ENCODE measurements around the gene DNAJC15. TPM values are rescaled to one million over a fixed set of nuclear protein-coding genes. Genes with fewer than 3 reads are reported as not detected.
"Not testable (repeated sequence)": the region's sequence is repeated elsewhere in the genome, so short reads cannot be mapped to it uniquely, and the experiment has no call there.

Gene DNAJC15
- total and polyA plus RNA-seq, 5 donors from 2014 or later, result 12.6 to 36.5 (median 22.5) TPM

DNA sequence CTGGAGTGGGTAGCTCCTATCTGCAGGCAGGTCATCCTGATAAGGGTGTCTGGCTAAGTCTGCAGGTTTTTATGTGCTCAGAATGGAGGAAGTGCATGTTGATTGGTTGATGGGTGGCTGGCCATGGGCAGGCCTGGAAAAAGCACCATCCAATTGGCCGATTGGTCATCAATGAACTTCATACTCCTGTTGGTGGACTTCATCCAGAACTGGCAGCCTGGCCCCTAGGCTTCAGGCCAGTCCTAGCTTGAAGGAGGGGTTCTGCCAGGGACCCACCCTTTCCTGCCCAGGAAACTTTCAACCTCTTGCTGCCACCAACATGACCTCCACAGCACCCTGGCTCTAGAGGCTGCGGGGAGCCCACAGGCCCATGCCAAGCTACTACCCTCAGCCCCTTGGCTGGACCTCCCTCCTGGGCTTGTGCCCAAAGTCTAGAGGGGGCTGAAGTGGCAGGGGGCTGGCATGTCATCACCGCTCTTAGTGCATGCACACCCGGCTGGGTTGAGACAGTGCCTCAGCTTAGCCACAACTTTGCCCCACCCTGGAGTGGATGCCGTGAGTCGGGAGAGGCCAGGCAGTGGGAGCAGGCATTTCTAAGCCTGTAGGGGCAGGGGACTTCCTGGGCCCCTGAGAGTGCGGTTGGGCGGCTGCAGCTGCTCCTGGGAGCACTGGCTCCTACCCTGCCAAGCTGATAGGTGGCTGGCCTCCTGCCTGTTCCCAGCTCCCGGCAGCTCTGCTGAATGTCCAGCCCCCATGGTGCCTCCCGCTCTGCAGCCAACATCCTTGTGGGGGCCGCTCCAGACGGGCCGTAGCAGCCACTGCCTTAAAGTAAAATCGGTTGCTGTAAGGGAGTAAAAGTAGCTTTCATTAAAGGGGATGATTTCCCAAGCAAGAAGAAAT is 13.2 kb downstream of the DNAJC15 start:
- Mint-ChIP-seq H3K9me3 (peaks cover 0 to 2% (median 0%) of the 10 kb centered on the region in 7 donors), H3K4me1 (peaks cover 3 to 45% (median 32%) of the 10 kb centered on the region in 4 donors), H3K36me3 (peaks cover 38% of the 10 kb centered on the region), H3K27me3 (no peaks in the 10 kb centered on the region), H3K27ac (peak overlapping the region in 1 of 3 donors; percentile 74), H3K4me3 (no peak overlapping the region)
- ATAC-seq (ENCODE audit: low read depth in 2 of 2), result no peak
- H3K9me3 ChIP-seq (ENCODE audit: control insufficient read depth in 2 of 2, low read length in 2 of 2), result no peaks in the 10 kb centered on the region
- no peak overlapping the region for H3K4me3 ChIP-seq (ENCODE audit: low read depth, low read length)
- H3K27ac ChIP-seq (ENCODE audit: insufficient read depth, low read length, poor library complexity, severe bottlenecking), result no peak overlapping the region
- peaks cover 5% of the 10 kb centered on the region for H3K4me1 ChIP-seq (ENCODE audit: control insufficient read depth, insufficient read depth, low read length, poor library complexity, severe bottlenecking)
- peaks cover 3% of the 10 kb centered on the region for H3K36me3 ChIP-seq (ENCODE audit: control insufficient read depth, insufficient read depth, low read length)
- no peaks in the 10 kb centered on the region for H3K27me3 ChIP-seq (ENCODE audit: control insufficient read depth, insufficient read depth, low read length)
- no peak for DNase-seq

DNA sequence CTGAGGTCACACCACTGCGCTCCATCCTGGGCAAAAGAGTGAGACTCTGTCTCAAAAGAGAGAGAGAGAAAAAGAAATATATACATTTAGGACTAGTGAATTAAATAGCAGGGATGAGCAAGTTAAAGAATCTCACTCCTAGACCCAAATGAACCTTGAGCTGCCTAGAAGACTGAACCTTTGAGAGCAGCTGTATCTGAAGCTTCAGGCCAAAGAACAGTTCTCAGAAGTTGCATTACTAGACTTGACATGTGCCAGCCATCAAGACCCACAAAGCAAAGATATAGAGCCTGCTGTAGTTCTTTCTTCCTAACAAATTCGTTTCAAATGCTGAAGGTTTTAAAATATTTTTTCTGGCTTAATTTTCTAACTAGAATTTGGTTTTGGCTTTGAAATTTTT is 16.6 kb downstream of the DNAJC15 start:
- H3K27ac ChIP-seq (ENCODE audit: insufficient read depth, low read length, poor library complexity, severe bottlenecking), result no peak overlapping the region
- H3K4me3 ChIP-seq (ENCODE audit: low read depth, low read length), result no peak overlapping the region
- H3K36me3 ChIP-seq (ENCODE audit: control insufficient read depth, insufficient read depth, low read length), result peaks cover 3% of the 10 kb centered on the region
- ATAC-seq (ENCODE audit: low read depth in 2 of 2), result no peak
- H3K27me3 Mint-ChIP-seq, result no peaks in the 10 kb centered on the region
- H3K9me3 Mint-ChIP-seq, result no peaks in the 10 kb centered on the region
- DNase-seq, result no peak
- H3K4me1 ChIP-seq (ENCODE audit: control insufficient read depth, insufficient read depth, low read length, poor library complexity, severe bottlenecking), result peaks cover 5% of the 10 kb centered on the region
- H3K36me3 Mint-ChIP-seq, result peaks cover 18% of the 10 kb centered on the region
- H3K4me3 Mint-ChIP-seq, result no peak overlapping the region
- peak overlapping the region in 1 of 3 donors; percentile 75 for H3K27ac Mint-ChIP-seq
- H3K27me3 ChIP-seq (ENCODE audit: control insufficient read depth, insufficient read depth, low read length), result no peaks in the 10 kb centered on the region
- no peaks in the 10 kb centered on the region for H3K9me3 ChIP-seq (ENCODE audit: control insufficient read depth in 2 of 2, low read length in 2 of 2)
- peaks cover 16 to 54% (median 41%) of the 10 kb centered on the region in 4 donors for H3K4me1 Mint-ChIP-seq

- not testable (repeated sequence) for H3K27ac ChIP-seq (ENCODE audit: insufficient read depth, low read length, poor library complexity, severe bottlenecking); H3K4me3 Mint-ChIP-seq; H3K9me3 ChIP-seq (ENCODE audit: control insufficient read depth in 2 of 2, low read length in 2 of 2); H3K4me3 ChIP-seq (ENCODE audit: low read depth, low read length); H3K27me3 ChIP-seq (ENCODE audit: control insufficient read depth, insufficient read depth, low read length); H3K9me3 Mint-ChIP-seq; H3K4me1 ChIP-seq (ENCODE audit: control insufficient read depth, insufficient read depth, low read length, poor library complexity, severe bottlenecking); H3K27ac Mint-ChIP-seq; DNase-seq; H3K36me3 ChIP-seq (ENCODE audit: control insufficient read depth, insufficient read depth, low read length); ATAC-seq (ENCODE audit: low read depth in 2 of 2); H3K27me3 Mint-ChIP-seq
- H3K36me3 Mint-ChIP-seq, result peaks cover 16% of the 10 kb centered on the region
- H3K4me1 Mint-ChIP-seq, result peaks cover 19 to 58% (median 43%) of the 10 kb centered on the region in 4 donors
Measured at GRCh38 chr13:43040581-43041368, 17.4 kb downstream of the DNAJC15 start.

GRCh38 chr13:43041369-43041921 is 18.1 kb downstream of the DNAJC15 start:
- Histone ChIP-seq H3K27ac (ENCODE audit: insufficient read depth, low read length, poor library complexity, severe bottlenecking) (no peak overlapping the region), H3K27me3 (ENCODE audit: control insufficient read depth, insufficient read depth, low read length) (no peaks in the 10 kb centered on the region), H3K4me3 (ENCODE audit: low read depth, low read length) (no peak overlapping the region), H3K36me3 (ENCODE audit: control insufficient read depth, insufficient read depth, low read length) (peaks cover 3% of the 10 kb centered on the region), H3K4me1 (ENCODE audit: control insufficient read depth, insufficient read depth, low read length, poor library complexity, severe bottlenecking) (peaks cover 11% of the 10 kb centered on the region), H3K9me3 (ENCODE audit: control insufficient read depth in 2 of 2, low read length in 2 of 2) (no peaks in the 10 kb centered on the region)
- H3K9me3 Mint-ChIP-seq, result no peaks in the 10 kb centered on the region
- H3K4me3 Mint-ChIP-seq, result no peak overlapping the region
- ATAC-seq (ENCODE audit: low read depth in 2 of 2) (no peak), DNase-seq (no peak)
- H3K4me1 Mint-ChIP-seq, result peaks cover 19 to 61% (median 48%) of the 10 kb centered on the region in 4 donors
- H3K27ac Mint-ChIP-seq, result peak overlapping the region in 1 of 3 donors; percentile 24
- no peaks in the 10 kb centered on the region for H3K27me3 Mint-ChIP-seq
- peaks cover 19% of the 10 kb centered on the region for H3K36me3 Mint-ChIP-seq

DNA sequence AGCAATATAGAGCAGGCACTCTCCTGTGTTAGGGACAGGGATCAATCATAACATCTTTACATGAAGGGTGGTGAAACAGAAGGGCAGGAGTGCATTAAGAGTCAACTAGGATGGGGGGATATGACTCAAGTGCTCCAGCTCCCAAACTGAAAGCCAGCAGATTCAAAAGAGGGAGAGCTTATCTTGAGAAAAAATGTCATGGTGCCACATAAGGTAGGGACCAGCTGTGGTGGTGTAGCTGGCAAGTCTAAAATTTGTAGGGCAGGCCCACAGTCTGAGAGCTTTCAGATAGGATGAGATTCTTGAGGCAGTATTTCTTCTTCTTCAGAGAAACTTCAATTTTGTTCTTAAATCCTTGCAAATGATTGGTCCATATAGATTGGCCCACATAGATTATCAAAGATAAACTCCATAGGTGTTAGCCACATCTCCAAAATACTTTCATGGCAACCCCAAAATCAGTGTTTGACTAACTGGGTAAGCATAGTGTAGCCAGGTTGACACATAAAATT is 19.1 kb downstream of the DNAJC15 start:
- no peak for DNase-seq
- peaks cover 0 to 2% (median 0%) of the 10 kb centered on the region in 7 donors for H3K9me3 Mint-ChIP-seq
- no peak overlapping the region for H3K27ac ChIP-seq (ENCODE audit: insufficient read depth, low read length, poor library complexity, severe bottlenecking)

GRCh38 chr13:43044720-43045301 is 21.4 kb downstream of the DNAJC15 start:
- Histone ChIP-seq H3K27me3 (ENCODE audit: control insufficient read depth, insufficient read depth, low read length) (no peaks in the 10 kb centered on the region), H3K4me1 (ENCODE audit: control insufficient read depth, insufficient read depth, low read length, poor library complexity, severe bottlenecking) (peaks cover 11% of the 10 kb centered on the region), H3K27ac (ENCODE audit: insufficient read depth, low read length, poor library complexity, severe bottlenecking) (no peak overlapping the region), H3K9me3 (ENCODE audit: control insufficient read depth in 2 of 2, low read length in 2 of 2) (no peaks in the 10 kb centered on the region), H3K36me3 (ENCODE audit: control insufficient read depth, insufficient read depth, low read length) (peaks cover 5% of the 10 kb centered on the region), H3K4me3 (ENCODE audit: low read depth, low read length) (peak overlapping the region; percentile 16)
- DNase-seq (no peak), ATAC-seq (ENCODE audit: low read depth in 2 of 2) (no peak)
- peaks cover 41 to 57% (median 51%) of the 10 kb centered on the region in 4 donors for H3K4me1 Mint-ChIP-seq
- peak overlapping the region in 2 of 4 donors; percentile 18 to 44 for H3K4me3 Mint-ChIP-seq
- H3K27me3 Mint-ChIP-seq, result no peaks in the 10 kb centered on the region
- H3K27ac Mint-ChIP-seq, result peak overlapping the region; percentile 78 to 90 (median 89)
- peaks cover 0 to 4% (median 0%) of the 10 kb centered on the region in 7 donors for H3K9me3 Mint-ChIP-seq
- H3K36me3 Mint-ChIP-seq, result peaks cover 21% of the 10 kb centered on the region

More for the DNA sequence above, 19.1 kb downstream of the DNAJC15 start:
- Mint-ChIP-seq H3K36me3 (peaks cover 27% of the 10 kb centered on the region), H3K27ac (peak overlapping the region in 2 of 3 donors; percentile 31 to 54), H3K27me3 (no peaks in the 10 kb centered on the region), H3K4me1 (peaks cover 24 to 55% (median 45%) of the 10 kb centered on the region in 4 donors), H3K4me3 (no peak overlapping the region)
- Histone ChIP-seq H3K27me3 (ENCODE audit: control insufficient read depth, insufficient read depth, low read length) (no peaks in the 10 kb centered on the region), H3K4me3 (ENCODE audit: low read depth, low read length) (no peak overlapping the region), H3K36me3 (ENCODE audit: control insufficient read depth, insufficient read depth, low read length) (peaks cover 2% of the 10 kb centered on the region), H3K4me1 (ENCODE audit: control insufficient read depth, insufficient read depth, low read length, poor library complexity, severe bottlenecking) (peaks cover 11% of the 10 kb centered on the region), H3K9me3 (ENCODE audit: control insufficient read depth in 2 of 2, low read length in 2 of 2) (no peaks in the 10 kb centered on the region)
- no peak for ATAC-seq (ENCODE audit: low read depth in 2 of 2)

- not testable (repeated sequence) for H3K9me3 ChIP-seq (ENCODE audit: control insufficient read depth in 2 of 2, low read length in 2 of 2); H3K36me3 ChIP-seq (ENCODE audit: control insufficient read depth, insufficient read depth, low read length); H3K27ac ChIP-seq (ENCODE audit: insufficient read depth, low read length, poor library complexity, severe bottlenecking); H3K9me3 Mint-ChIP-seq; H3K27me3 Mint-ChIP-seq; H3K27me3 ChIP-seq (ENCODE audit: control insufficient read depth, insufficient read depth, low read length); ATAC-seq (ENCODE audit: low read depth in 2 of 2)
- Mint-ChIP-seq H3K4me1 (peaks cover 41 to 56% (median 50%) of the 10 kb centered on the region in 4 donors), H3K36me3 (peaks cover 17% of the 10 kb centered on the region), H3K27ac (peak overlapping the region; percentile 78 to 90 (median 89)), H3K4me3 (peak overlapping the region in 3 of 4 donors; percentile 18 to 44 (median 34))
- Histone ChIP-seq H3K4me3 (ENCODE audit: low read depth, low read length) (peak overlapping the region; percentile 16), H3K4me1 (ENCODE audit: control insufficient read depth, insufficient read depth, low read length, poor library complexity, severe bottlenecking) (peaks cover 11% of the 10 kb centered on the region)
- DNase-seq, result peak in 2 of 3 donors; percentile 25 to 51
Measured at GRCh38 chr13:43045302-43045773, 22.0 kb downstream of the DNAJC15 start.
